Neural progenitor cell (in vitro differentiated cells): ENCODE measurements around the gene HIRA. TPM values are rescaled to one million over a fixed set of nuclear protein-coding genes. Genes with fewer than 3 reads are reported as not detected.

ENCODE experiments used
- DNase-seq: peaks from one replicate; pipeline ENCODE4 v3.0.0-alpha.2; 2016; ENCODE audit warnings: low spot score
- H2AFZ ChIP-seq: fragments of 200-600 bp; sonication (generic); replicated peaks from 2 replicates; pipeline ENCODE4 v1.6.1; 2016; ENCODE audit warnings: antibody characterized with exemption
- H3F3A ChIP-seq: fragments of 200-600 bp; sonication (generic); 2 replicates; pipeline ENCODE4 v1.6.1; 2016; ENCODE audit warnings: antibody characterized with exemption, low read depth
- H3K27ac ChIP-seq: fragments of 200-600 bp; sonication (generic); 2 replicates; pipeline ENCODE4 v1.5.1; 2016; ENCODE audit warnings: mild to moderate bottlenecking
- H3K27me3 ChIP-seq: fragments of 200-600 bp; sonication (generic); 2 replicates; pipeline ENCODE4 v1.6.1; 2016; ENCODE audit warnings: mild to moderate bottlenecking, moderate library complexity
- H3K36me3 ChIP-seq: fragments of 200-600 bp; sonication (generic); 2 replicates; pipeline ENCODE4 v1.5.1; 2016
- H3K4me1 ChIP-seq: fragments of 200-600 bp; sonication (generic); 2 replicates; pipeline ENCODE4 v1.6.1; 2016; ENCODE audit warnings: mixed run types
- H3K4me2 ChIP-seq: fragments of 200-600 bp; sonication (generic); 2 replicates; pipeline ENCODE4 v1.6.1; 2016
- H3K4me3 ChIP-seq: fragments of 200-600 bp; sonication (generic); 2 replicates; pipeline ENCODE4 v1.5.1; 2016
- H3K79me2 ChIP-seq: fragments of 200-600 bp; sonication (generic); 2 replicates; pipeline ENCODE4 v1.6.1; 2016; ENCODE audit warnings: low read depth
- H3K9ac ChIP-seq: fragments of 200-600 bp; sonication (generic); 2 replicates; pipeline ENCODE4 v1.6.1; 2016
- H3K9me3 ChIP-seq: fragments of 200-600 bp; sonication (generic); 2 replicates; pipeline ENCODE4 v1.5.1; 2016; ENCODE audit warnings: low read depth
- H4K20me1 ChIP-seq: fragments of 200-600 bp; sonication (generic); 2 replicates; pipeline ENCODE4 v1.6.1; 2016; ENCODE audit warnings: low read depth
- H3K27ac Mint-ChIP-seq: 3 replicates; pipeline ENCODE4 v1.8.0; 2021; ENCODE audit warnings: mixed read lengths
- H3K27me3 Mint-ChIP-seq: 2 replicates; pipeline ENCODE4 v1.8.0; 2022; ENCODE audit warnings: low read depth, mild to moderate bottlenecking, inconsistent platforms, moderate library complexity, mixed read lengths; ENCODE audit not compliant: insufficient read depth
- H3K36me3 Mint-ChIP-seq: 3 replicates; pipeline ENCODE4 v1.8.0; 2021; ENCODE audit warnings: mixed read lengths
- H3K4me1 Mint-ChIP-seq: 3 replicates; pipeline ENCODE4 v1.8.0; 2021; ENCODE audit warnings: mixed read lengths
- H3K4me3 Mint-ChIP-seq: 3 replicates; pipeline ENCODE4 v1.8.0; 2021; ENCODE audit warnings: mild to moderate bottlenecking, moderate library complexity, mixed read lengths
- H3K9me3 Mint-ChIP-seq: 3 replicates; pipeline ENCODE4 v1.8.0; 2020; ENCODE audit warnings: mixed read lengths
- EZH2 ChIP-seq: fragments of 200-600 bp; sonication (generic); IDR thresholded peaks from 2 replicates; pipeline ENCODE4 v1.6.1; 2017; ENCODE audit warnings: antibody characterized with exemption, mild to moderate bottlenecking, moderate library complexity
- EZH2phosphoT487 ChIP-seq: fragments of 200-600 bp; sonication (generic); IDR thresholded peaks from 2 replicates; pipeline ENCODE4 v1.6.1; 2017; ENCODE audit warnings: antibody characterized with exemption
- total RNA-seq: library from RNA; depleted of rRNA; stranded (reverse); fragments of >200 nt; gene quantifications from 2 replicates; pipeline ENCODE4 v1.2.3, GENCODE V29; 2015; ENCODE audit warnings: low replicate concordance
- TF ChIP-seq, protein P1 (sequence below): fragments of 200-600 bp; sonication (generic); IDR thresholded peaks from 2 replicates; pipeline ENCODE4 v1.5.1; 2017; ENCODE audit warnings: antibody characterized with exemption, mild to moderate bottlenecking

HIRA gene
- total RNA-seq, 1 donor from 2014 or later: 18.9 TPM

DNA sequence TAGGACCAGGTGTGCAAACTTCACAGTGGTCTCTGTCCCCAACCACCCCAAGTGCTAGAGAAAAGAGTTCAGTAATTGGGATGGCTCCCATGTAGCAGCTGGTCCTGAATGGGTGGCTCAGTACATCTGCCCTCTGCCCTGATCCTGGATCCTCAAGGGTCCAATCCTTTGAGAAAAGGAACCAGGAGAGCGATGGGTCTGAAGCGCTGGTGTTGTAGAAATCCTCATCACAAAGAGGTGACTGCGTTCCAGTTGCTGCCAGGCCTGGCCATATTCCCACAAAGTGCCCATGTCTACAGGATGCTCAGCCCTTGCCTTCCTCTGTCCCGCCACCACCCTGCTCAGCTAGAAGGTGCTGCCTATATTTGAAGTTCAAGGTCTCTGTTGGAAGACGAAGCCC is 22.2 kb upstream of the HIRA start:
- Histone ChIP-seq H3K79me2 (peaks cover 4% of the 10 kb centered on the region), H3K9me3 (no peaks in the 10 kb centered on the region), H3K27ac (no peak overlapping the region), H3K4me1 (peaks cover under 1% of the 10 kb centered on the region), H3F3A (peaks cover 15% of the 10 kb centered on the region), H3K9ac (no peak overlapping the region), H4K20me1 (no peaks in the 10 kb centered on the region), H3K4me3 (no peak overlapping the region), H3K4me2 (no peak overlapping the region), H3K27me3 (no peaks in the 10 kb centered on the region), H3K36me3 (no peaks in the 10 kb centered on the region), H2AFZ (no peak overlapping the region)
- H3K4me1 Mint-ChIP-seq: peaks cover 6% of the 10 kb centered on the region
- DNase-seq: no peak
- H3K36me3 Mint-ChIP-seq: peaks cover 34% of the 10 kb centered on the region
- TF ChIP-seq, protein P1, sequence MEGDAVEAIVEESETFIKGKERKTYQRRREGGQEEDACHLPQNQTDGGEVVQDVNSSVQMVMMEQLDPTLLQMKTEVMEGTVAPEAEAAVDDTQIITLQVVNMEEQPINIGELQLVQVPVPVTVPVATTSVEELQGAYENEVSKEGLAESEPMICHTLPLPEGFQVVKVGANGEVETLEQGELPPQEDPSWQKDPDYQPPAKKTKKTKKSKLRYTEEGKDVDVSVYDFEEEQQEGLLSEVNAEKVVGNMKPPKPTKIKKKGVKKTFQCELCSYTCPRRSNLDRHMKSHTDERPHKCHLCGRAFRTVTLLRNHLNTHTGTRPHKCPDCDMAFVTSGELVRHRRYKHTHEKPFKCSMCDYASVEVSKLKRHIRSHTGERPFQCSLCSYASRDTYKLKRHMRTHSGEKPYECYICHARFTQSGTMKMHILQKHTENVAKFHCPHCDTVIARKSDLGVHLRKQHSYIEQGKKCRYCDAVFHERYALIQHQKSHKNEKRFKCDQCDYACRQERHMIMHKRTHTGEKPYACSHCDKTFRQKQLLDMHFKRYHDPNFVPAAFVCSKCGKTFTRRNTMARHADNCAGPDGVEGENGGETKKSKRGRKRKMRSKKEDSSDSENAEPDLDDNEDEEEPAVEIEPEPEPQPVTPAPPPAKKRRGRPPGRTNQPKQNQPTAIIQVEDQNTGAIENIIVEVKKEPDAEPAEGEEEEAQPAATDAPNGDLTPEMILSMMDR: no peak
- TF ChIP-seq EZH2 (no peak), EZH2phosphoT487 (no peak)
- peaks cover 2% of the 10 kb centered on the region for H3K27me3 Mint-ChIP-seq
- no peak overlapping the region for H3K4me3 Mint-ChIP-seq
- H3K27ac Mint-ChIP-seq: no peak overlapping the region
- no peaks in the 10 kb centered on the region for H3K9me3 Mint-ChIP-seq

DNA sequence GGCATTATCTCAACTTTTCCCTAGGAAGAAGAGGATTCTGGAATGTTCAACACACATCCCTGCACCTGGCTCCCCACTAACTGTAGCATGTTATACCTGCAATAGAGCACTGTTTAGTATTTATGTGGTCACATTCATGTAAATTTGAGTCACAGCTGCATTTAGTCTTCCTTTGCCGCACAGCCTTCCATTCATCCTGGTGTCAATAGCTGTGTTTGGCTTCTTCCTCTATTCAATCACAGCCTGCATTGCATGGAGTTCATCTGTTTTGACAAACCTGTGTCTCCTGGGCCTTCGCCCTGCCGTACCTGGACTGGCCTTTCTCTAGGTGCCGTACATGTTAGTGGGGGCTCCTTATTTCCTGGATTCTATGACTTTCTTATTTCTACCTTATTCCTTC is 20.0 kb upstream of the HIRA start:
- no peaks in the 10 kb centered on the region for H3K36me3 ChIP-seq
- Mint-ChIP-seq H3K27me3 (peaks cover 2% of the 10 kb centered on the region), H3K36me3 (peaks cover 30% of the 10 kb centered on the region), H3K27ac (no peak overlapping the region), H3K4me3 (no peak overlapping the region), H3K9me3 (no peaks in the 10 kb centered on the region), H3K4me1 (peaks cover 18% of the 10 kb centered on the region)
- no peak overlapping the region for H2AFZ ChIP-seq
- H3K9ac ChIP-seq: no peak overlapping the region
- H3K27ac ChIP-seq: no peak overlapping the region
- peaks cover 32% of the 10 kb centered on the region for H3F3A ChIP-seq
- H3K79me2 ChIP-seq: peaks cover 18% of the 10 kb centered on the region
- H3K4me2 ChIP-seq: no peak overlapping the region
- peaks cover 9% of the 10 kb centered on the region for H3K4me1 ChIP-seq
- no peak overlapping the region for H3K4me3 ChIP-seq
- H3K9me3 ChIP-seq: no peaks in the 10 kb centered on the region
- no peaks in the 10 kb centered on the region for H3K27me3 ChIP-seq
- TF ChIP-seq EZH2 (no peak), EZH2phosphoT487 (no peak)
- TF ChIP-seq, protein P1: no peak
- no peak for DNase-seq
- peaks cover 4% of the 10 kb centered on the region for H4K20me1 ChIP-seq

- no peaks in the 10 kb centered on the region for H3K9me3 ChIP-seq
- Mint-ChIP-seq H3K4me3 (no peak overlapping the region), H3K9me3 (no peaks in the 10 kb centered on the region), H3K27me3 (peaks cover 2% of the 10 kb centered on the region), H3K4me1 (peaks cover 24% of the 10 kb centered on the region), H3K36me3 (peaks cover 31% of the 10 kb centered on the region), H3K27ac (no peak overlapping the region)
- peaks cover 28% of the 10 kb centered on the region for H3K79me2 ChIP-seq
- no peak for TF ChIP-seq EZH2
- no peak for TF ChIP-seq EZH2phosphoT487
- TF ChIP-seq, protein P1: no peak
- peaks cover 14% of the 10 kb centered on the region for H3K4me1 ChIP-seq
- H3K9ac ChIP-seq: no peak overlapping the region
- H3K4me3 ChIP-seq: no peak overlapping the region
- DNase-seq: no peak
- H3F3A ChIP-seq: peaks cover 37% of the 10 kb centered on the region
- peaks cover 14% of the 10 kb centered on the region for H4K20me1 ChIP-seq
- no peak overlapping the region for H2AFZ ChIP-seq
- no peak overlapping the region for H3K4me2 ChIP-seq
- no peak overlapping the region for H3K27ac ChIP-seq
- H3K36me3 ChIP-seq: no peaks in the 10 kb centered on the region
- H3K27me3 ChIP-seq: no peaks in the 10 kb centered on the region
Measured at GRCh38 chr22:19450363-19451175, 19.0 kb upstream of the HIRA start.
